Bronchial smooth muscle cell (primary cell): ENCODE measurements around the gene HSFY2. TPM values are rescaled to one million over a fixed set of nuclear protein-coding genes. Genes with fewer than 3 reads are reported as not detected.

Experiments used
- total RNA-seq: library from RNA; depleted of rRNA; stranded (reverse); fragments of >200 nt; gene quantifications from 2 replicates; pipeline ENCODE4 v1.2.1, GENCODE V29; 2014

Gene HSFY2, protein sequence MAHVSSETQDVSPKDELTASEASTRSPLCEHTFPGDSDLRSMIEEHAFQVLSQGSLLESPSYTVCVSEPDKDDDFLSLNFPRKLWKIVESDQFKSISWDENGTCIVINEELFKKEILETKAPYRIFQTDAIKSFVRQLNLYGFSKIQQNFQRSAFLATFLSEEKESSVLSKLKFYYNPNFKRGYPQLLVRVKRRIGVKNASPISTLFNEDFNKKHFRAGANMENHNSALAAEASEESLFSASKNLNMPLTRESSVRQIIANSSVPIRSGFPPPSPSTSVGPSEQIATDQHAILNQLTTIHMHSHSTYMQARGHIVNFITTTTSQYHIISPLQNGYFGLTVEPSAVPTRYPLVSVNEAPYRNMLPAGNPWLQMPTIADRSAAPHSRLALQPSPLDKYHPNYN
- under 0.01 TPM in 1 of 2 replicates, not detected in the other for total RNA-seq

GRCh38 chrY:18773635-18774034 lies at the start of gene HSFY2:
Gene HSFY2, minus strand, starts transcription at chrY:18773735. Its CDS starts 117 bp downstream, at chrY:18773618.

Other genes starting within 250 kb of the HSFY2 start
- not detected in 2 replicates for gene HSFY1, start 227.0 kb downstream of the HSFY2 start, total RNA-seq